Measurements from ENCODE around the gene SIGLEC5. TPM values are rescaled to one million over a fixed set of nuclear protein-coding genes. Genes with fewer than 3 reads are reported as not detected.

SIGLEC5 gene
- total and polyA plus RNA-seq, 2 of the 8 experiments (the other 6 are each of a cell fraction or from before 2014, with no cell fraction given): not detected

GRCh38 chr19:51565583-51565982 is 64.6 kb downstream of the SIGLEC5 start (continued):
- TF ChIP-seq, protein P1, sequence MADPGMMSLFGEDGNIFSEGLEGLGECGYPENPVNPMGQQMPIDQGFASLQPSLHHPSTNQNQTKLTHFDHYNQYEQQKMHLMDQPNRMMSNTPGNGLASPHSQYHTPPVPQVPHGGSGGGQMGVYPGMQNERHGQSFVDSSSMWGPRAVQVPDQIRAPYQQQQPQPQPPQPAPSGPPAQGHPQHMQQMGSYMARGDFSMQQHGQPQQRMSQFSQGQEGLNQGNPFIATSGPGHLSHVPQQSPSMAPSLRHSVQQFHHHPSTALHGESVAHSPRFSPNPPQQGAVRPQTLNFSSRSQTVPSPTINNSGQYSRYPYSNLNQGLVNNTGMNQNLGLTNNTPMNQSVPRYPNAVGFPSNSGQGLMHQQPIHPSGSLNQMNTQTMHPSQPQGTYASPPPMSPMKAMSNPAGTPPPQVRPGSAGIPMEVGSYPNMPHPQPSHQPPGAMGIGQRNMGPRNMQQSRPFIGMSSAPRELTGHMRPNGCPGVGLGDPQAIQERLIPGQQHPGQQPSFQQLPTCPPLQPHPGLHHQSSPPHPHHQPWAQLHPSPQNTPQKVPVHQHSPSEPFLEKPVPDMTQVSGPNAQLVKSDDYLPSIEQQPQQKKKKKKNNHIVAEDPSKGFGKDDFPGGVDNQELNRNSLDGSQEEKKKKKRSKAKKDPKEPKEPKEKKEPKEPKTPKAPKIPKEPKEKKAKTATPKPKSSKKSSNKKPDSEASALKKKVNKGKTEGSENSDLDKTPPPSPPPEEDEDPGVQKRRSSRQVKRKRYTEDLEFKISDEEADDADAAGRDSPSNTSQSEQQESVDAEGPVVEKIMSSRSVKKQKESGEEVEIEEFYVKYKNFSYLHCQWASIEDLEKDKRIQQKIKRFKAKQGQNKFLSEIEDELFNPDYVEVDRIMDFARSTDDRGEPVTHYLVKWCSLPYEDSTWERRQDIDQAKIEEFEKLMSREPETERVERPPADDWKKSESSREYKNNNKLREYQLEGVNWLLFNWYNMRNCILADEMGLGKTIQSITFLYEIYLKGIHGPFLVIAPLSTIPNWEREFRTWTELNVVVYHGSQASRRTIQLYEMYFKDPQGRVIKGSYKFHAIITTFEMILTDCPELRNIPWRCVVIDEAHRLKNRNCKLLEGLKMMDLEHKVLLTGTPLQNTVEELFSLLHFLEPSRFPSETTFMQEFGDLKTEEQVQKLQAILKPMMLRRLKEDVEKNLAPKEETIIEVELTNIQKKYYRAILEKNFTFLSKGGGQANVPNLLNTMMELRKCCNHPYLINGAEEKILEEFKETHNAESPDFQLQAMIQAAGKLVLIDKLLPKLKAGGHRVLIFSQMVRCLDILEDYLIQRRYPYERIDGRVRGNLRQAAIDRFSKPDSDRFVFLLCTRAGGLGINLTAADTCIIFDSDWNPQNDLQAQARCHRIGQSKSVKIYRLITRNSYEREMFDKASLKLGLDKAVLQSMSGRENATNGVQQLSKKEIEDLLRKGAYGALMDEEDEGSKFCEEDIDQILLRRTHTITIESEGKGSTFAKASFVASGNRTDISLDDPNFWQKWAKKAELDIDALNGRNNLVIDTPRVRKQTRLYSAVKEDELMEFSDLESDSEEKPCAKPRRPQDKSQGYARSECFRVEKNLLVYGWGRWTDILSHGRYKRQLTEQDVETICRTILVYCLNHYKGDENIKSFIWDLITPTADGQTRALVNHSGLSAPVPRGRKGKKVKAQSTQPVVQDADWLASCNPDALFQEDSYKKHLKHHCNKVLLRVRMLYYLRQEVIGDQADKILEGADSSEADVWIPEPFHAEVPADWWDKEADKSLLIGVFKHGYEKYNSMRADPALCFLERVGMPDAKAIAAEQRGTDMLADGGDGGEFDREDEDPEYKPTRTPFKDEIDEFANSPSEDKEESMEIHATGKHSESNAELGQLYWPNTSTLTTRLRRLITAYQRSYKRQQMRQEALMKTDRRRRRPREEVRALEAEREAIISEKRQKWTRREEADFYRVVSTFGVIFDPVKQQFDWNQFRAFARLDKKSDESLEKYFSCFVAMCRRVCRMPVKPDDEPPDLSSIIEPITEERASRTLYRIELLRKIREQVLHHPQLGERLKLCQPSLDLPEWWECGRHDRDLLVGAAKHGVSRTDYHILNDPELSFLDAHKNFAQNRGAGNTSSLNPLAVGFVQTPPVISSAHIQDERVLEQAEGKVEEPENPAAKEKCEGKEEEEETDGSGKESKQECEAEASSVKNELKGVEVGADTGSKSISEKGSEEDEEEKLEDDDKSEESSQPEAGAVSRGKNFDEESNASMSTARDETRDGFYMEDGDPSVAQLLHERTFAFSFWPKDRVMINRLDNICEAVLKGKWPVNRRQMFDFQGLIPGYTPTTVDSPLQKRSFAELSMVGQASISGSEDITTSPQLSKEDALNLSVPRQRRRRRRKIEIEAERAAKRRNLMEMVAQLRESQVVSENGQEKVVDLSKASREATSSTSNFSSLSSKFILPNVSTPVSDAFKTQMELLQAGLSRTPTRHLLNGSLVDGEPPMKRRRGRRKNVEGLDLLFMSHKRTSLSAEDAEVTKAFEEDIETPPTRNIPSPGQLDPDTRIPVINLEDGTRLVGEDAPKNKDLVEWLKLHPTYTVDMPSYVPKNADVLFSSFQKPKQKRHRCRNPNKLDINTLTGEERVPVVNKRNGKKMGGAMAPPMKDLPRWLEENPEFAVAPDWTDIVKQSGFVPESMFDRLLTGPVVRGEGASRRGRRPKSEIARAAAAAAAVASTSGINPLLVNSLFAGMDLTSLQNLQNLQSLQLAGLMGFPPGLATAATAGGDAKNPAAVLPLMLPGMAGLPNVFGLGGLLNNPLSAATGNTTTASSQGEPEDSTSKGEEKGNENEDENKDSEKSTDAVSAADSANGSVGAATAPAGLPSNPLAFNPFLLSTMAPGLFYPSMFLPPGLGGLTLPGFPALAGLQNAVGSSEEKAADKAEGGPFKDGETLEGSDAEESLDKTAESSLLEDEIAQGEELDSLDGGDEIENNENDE (IDR thresholded peaks at IDR 0.05; ENCODE audit: insufficient replicate concordance, low read length): no peak
- TF ChIP-seq CREB1 (IDR thresholded peaks at IDR 0.05): no peak
- TF ChIP-seq CEBPB (IDR thresholded peaks at IDR 0.05; ENCODE audit: low read depth, low read length): no peak
- no peak for TF ChIP-seq MAFK (IDR thresholded peaks at IDR 0.05; ENCODE audit: low read depth, low read length)
- no peak for TF ChIP-seq RAD21 (IDR thresholded peaks at IDR 0.05 in 1 of 2, conservative IDR thresholded peaks at IDR 0.05 in 1 of 2; ENCODE audit: low read depth in 2 of 2, low read length in 2 of 2)
- no peak for TF ChIP-seq POU5F1 (IDR thresholded peaks at IDR 0.05; ENCODE audit: low read depth, low read length)
- TF ChIP-seq BACH1 (IDR thresholded peaks at IDR 0.05; ENCODE audit: low read length): no peak
- TF ChIP-seq NANOG (IDR thresholded peaks at IDR 0.05; ENCODE audit: insufficient read depth, low read depth, low read length, poor library complexity, severe bottlenecking): no peak
- TF ChIP-seq E2F6 (IDR thresholded peaks at IDR 0.05): no peak
- TF ChIP-seq GTF2F1 (IDR thresholded peaks at IDR 0.05; ENCODE audit: borderline replicate concordance, low read depth, low read length): no peak
- TF ChIP-seq KDM1A (IDR thresholded peaks at IDR 0.05; ENCODE audit: borderline replicate concordance, low read length): no peak
- TF ChIP-seq SIX5 (IDR thresholded peaks at IDR 0.05; ENCODE audit: low read depth, low read length): no peak
